HG02763 (cell line): ENCODE results near the gene MYL1.

ENCODE experiments used
- ATAC-seq: cut with Tn5 transposase; IDR thresholded peaks from one replicate; pipeline ENCODE4 v1.9.1; 2021; ENCODE audit warnings: mild to moderate bottlenecking, moderate library complexity; ENCODE audit not compliant: unreplicated experiment

Gene MYL1

DNA sequence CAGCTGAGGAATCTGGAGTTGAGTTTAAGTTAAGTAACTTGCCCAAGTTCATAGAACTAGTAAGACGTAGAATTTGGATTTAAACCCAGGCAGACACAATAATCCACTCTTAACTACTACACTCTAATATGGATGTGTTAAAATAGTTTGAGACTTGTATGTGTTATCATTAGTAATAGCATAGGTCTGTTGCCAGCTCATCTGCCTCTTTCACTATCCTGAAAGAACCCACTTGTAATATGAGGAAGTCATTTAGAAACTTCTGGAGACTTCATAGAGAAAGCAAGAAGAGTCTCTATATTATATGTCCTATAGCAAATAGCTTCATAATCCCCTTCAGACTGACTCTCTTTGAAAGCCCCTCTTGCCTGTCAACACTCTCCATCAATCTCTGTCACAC, 46.7 kb downstream of the MYL1 start:
- no peak for ATAC-seq

GRCh38 chr2:210267698-210268097, 47.3 kb downstream of the MYL1 start:
- ATAC-seq = no peak

GRCh38 chr2:210264282-210264681, 50.7 kb downstream of the MYL1 start:
- ATAC-seq = no peak

DNA sequence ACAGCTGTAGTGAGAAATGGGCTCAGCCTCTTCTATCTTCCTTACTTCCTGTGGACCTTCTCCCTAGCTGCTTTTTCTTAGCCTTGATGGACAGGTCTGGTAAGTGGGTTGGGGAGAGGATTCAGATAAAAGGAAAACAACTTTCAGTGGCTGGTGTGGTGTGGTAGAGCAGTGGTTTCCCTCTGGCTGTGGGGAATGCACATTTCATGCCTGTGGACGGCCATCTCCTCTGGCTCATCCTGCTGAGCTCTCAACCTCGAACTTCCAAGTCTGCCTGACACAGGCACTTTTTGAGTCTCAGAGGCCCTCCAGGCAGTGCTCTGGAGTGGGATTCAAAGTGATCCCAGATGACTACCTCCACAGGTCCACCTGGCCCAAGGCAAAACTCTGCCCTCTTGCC, 51.1 kb downstream of the MYL1 start:
- ATAC-seq = no peak

GRCh38 chr2:210262036-210262435, 52.9 kb downstream of the MYL1 start:
- no peak for ATAC-seq

DNA sequence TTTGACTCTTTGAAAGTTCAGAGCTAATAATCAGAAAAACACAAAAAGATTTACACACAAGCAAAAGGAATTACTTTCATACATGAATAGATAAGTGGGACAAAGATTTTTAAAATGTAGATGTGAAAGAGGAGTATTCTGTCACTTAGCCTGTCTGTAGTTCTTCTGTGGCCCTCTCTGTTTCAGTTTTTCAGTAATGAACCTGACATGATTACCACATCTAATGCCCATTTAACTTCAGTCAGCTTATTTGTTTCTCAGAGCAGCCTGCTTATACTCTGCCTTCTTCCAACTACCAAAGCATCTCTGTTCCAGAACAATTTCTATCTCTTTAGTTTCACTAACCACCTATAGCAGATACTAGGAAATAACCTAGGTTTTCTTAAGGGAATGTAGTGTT, 55.3 kb downstream of the MYL1 start:
- no peak for ATAC-seq

DNA sequence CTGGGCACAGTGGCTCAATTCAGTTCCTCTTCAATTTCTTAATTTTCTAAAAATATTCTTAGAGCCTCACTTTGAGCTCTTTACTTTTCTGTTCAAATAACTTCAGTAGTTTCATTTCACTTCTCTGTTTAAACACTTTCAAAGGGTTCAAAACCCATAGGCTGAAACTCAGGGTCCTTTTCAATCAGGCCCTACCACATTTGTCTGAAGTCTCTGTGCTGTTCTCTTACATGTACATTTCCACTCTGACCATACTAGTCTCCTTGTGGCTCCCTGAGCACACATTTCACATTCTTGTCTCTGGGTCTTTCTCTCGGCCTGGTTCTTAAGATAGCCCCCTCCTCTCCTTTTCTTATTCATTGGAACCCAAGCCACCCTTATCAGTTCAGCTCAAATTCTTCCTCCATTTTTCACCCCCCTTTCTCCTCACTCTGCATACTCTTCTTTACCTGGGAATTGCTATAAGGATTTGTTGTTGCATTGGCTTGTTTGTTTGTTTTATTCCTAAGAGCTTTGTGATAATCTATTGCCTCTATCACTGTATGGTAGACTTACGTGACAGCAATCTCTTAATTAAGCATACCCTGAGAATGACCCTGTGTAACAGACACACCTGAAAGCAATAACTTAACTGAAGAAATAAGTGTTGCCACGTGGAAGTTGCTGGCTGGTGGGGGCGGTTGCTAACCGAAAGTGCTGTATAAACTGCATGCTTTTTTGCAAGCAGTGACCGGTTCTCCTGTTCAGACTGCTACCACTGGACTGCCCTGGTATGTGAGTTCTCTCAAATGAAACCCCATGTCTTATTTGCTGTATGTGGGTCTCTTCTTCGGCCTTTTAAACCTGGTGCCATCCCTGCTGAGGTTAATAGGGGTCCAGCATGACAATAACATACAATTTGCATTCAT, 62.0 kb downstream of the MYL1 start:
- ATAC-seq = no peak

GRCh38 chr2:210250622-210251021, 64.4 kb downstream of the MYL1 start:
- ATAC-seq = no peak
